Measurements from ENCODE around the gene TNFRSF1B. TPM values are rescaled to one million over a fixed set of nuclear protein-coding genes. Genes with fewer than 3 reads are reported as not detected.
A peak's percentile ranks its signal among the peaks of the same experiment; 100 is the strongest.
"Not testable (repeated sequence)": the region's sequence is repeated elsewhere in the genome, so short reads cannot be mapped to it uniquely, and the experiment has no call there.

The TNFRSF1B gene
- total RNA-seq, 1 donor from 2014 or later: 3.1 TPM

DNA sequence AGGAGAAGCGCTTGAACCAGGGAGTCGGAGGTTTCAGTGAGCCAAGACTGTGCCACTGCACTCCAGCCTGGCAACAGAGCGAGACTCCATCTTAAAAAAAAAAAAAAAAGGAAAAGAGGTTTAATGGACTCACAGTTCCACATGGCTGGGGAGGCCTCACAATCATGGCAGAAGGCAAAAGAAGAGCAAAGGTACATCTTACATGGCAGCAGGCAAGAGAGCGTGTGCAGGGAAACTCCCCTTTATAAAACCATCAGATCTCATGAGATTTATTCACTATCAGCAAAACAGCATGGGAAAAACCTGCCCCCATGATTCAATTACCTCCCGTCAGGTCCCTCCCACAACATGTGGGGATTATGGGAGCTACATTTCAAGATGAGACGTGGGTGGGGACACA, 57.3 kb downstream of the TNFRSF1B start:
- DNase-seq: not testable (repeated sequence)

DNA sequence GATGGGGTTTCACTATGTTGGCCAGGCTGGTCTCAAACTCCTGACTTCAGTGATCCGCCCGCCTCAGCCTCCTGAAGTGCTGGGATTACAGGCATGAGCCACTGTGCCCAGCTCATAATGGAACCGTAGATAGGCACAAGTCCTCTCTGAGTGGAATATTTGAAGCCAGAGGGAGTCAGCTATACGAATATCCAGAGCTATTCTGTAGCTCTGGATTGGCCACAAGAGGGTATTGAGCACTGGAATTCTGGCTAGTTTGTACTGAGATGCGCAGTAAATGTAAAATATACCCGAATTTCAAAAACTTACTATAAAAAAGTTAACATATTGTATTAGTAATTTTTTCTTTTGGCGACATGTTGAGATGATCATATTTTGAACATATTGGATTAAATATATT, 62.2 kb downstream of the TNFRSF1B start:
- DNase-seq: no peak

DNA sequence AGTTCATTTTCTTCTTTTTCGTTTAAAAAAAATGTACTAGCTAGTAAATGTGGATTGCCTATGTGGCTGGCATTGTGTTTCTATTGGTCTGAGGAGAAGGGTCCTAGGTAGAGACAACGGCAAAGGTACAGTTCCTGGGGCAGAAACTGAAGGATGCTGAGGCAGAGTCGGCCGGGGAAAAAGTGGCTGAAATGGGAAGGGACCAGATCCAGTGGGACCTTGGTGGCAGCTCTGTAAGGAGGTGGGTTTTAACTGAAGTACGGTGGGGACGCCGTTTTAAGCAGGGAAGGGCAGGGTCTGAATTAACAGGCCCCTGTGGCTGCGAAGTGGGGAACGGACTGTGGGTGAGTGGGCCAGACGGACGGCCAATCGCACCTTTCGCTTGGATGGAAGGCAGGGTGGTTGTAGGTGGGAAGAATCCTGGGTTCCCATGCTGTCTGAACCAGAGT, 62.6 kb downstream of the TNFRSF1B start:
- DNase-seq: no peak

DNA sequence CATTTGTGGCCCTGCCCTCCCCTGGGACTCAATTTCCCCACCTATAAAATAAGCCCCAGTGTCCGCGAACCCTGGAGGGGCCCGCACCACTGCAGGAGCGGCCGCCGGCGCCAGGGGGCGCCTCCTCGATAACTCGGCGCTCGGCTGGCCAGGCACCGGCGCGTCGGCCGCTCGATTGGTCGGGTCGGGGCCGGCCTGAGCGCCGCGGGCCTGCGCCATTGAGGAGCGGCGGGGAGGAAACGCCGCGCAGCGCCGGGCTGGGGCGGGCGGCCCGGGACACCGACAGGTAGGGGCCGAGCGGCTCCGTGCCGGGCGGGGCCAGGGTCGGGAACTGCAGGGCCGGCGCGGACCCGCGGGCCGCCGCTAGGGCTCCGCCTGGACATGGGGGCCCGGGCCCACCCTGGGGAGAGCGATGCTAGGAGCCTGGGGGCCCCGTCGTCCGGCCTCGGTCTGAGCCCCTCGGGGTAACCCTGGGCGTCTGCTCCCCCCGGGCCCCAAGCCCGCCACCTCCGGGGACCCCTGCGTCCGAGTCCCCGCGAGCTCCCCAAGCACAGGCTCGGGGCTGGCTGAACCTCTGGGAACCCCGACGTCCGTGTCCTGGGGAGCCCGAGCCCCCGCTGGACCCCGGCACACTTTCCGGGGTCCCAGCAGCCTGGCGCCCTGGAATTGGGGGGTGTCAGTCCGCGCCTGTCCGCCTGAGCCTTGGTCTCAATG, 63.2 kb downstream of the TNFRSF1B start, which contains the start of gene VPS13D:
TSS of gene VPS13D (plus strand) at position 196 of the 714 bp plus-strand sequence. CDS start 4,237 bp downstream, outside the sequence.
- peak; percentile 55 for DNase-seq

DNA sequence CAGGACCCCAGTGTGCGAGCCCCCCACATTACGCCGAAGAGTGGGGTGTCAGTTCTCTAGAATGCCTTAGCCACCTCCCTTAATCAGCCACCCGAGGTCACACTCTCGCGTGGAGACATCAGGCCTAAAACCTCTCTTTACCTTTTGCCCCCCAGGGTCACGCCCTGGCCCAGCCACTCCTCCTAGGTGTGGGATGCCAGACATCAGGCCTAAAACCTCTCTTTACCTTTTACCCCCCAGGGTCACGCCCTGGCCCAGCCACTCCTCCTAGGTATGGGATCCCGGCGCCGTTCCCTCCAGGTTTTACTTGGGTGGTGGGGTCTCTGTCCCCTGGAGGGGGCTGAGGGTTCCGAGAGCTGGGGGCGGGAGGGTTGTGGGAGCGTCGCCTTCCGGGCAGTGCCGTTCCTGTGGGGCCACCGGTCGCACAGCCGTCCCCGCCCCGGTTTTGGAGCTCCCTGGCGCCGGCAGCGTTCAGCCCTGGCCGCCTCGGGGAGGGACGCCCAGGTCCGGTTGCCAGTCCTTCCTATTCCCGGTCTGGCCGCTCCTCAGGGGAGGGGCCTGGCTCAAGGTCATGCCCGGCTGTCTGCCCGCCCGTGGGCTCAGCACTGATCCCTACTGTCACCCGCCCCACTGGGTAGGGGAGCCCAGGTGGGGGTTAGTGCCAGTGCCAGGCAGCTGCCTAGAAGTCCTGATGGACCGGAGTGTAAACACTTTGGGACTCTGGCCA, 63.9 kb downstream of the TNFRSF1B start:
- no peak for DNase-seq

DNA sequence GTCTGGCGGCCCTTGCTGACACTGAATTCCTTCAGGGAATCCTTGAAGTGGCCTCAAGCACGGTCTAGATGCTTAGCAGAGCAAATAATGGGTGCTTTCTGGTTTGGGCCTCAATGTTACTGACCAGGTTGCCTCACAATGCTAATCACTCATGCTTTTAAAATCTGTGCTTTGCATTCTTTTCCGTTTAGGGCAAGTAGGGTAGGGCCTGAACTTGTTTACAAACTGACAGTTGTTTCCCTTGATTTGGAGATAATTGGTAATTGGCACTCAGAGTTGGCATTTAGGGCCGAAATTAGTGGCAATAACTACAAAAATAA, 64.4 kb downstream of the TNFRSF1B start:
- DNase-seq: no peak

DNA sequence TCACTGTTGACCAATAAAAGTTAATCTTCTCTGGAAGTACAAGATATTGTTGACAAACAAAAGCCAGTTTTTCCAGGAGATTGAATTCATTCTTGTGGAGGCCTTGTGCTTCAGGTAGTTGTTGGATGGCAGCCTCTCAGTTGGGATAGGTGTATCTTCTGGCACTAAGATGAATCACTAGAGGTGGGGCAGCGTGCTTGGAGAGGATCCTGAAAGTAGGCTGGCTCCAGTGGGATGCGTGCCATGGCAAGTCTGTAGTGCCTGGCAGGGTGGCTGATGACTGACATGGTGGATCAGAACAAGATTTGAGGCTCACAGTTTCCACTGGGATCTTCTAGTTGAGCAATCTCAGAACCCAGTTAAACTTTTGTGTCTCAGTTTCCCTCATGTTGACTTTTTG, 65.4 kb downstream of the TNFRSF1B start:
- DNase-seq: no peak

DNA sequence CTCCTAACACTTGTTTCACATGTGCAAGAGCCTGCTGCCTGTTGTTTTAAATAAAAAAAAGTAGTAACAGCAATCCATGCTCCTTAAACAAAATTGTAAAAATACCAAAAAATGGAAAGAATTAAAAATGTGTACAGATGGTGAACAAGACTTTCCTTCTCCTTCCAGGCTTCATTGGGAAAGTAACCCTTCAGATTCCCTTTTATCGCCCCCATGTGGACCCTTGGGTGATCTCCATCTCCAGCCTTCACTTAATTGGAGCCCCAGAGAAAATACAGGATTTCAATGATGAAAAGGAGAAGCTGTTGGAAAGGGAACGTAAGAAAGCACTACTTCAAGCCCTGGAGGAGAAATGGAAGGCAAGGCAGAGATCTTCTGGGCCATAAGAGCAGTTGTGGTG, 77.3 kb downstream of the TNFRSF1B start:
- no peak for DNase-seq

DNA sequence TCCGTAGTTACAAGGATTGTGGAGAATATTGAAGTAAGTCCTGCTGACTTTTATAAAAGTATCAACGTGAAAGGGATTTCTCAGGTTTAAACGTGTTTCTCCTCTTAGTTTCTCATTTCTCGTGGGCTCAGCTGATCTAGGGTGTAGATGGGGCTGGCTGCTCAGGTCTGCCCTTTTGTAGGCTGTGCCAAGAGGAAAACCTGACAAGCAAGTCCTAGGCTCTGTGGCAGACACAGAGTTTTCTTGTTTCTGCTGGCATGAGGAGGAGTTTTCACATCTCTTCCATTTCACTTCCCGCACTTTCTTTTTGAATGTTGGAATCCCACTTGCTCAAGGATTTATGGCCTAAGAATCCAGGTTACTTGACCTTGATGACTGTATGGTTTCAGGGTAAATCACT, 77.8 kb downstream of the TNFRSF1B start:
- DNase-seq: no peak

DNA sequence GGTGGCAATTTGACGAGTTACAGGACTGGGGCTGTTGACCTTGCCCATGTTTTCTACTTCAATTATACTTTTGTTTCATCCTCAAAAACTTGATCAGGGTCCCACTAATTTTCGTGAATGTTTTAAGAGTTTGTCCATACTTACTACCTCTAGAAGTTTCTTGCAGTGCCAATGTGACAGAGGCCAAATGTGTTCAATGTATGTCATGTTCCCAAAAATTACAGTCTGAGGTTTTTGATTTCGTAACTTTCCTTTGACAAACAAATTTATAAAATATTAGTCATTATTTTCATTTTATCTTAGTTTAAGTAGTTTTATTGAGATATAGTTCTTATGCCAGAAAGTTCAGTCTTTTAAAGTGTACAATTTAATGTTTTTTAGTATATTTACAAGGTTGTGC, 78.3 kb downstream of the TNFRSF1B start:
- DNase-seq: no peak

DNA sequence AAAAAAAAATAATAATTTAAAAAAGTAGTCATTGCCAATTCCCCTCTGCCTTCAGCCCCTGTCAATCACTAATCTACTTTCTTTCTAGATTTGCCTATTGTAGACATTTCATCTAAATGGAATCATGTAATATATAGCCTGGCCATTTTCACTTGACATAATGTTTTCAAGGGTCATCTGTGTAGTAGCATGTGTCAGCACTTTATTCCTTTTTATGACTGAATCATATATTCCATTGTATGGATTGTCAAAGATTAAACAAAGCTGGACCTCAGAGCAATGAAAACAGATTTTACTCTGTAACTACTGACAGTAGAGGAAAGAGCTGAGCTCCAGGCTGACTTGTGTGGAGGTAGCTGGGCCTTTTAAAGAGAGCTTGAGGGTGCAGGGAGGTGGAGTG, 78.9 kb downstream of the TNFRSF1B start:
- DNase-seq: no peak

DNA sequence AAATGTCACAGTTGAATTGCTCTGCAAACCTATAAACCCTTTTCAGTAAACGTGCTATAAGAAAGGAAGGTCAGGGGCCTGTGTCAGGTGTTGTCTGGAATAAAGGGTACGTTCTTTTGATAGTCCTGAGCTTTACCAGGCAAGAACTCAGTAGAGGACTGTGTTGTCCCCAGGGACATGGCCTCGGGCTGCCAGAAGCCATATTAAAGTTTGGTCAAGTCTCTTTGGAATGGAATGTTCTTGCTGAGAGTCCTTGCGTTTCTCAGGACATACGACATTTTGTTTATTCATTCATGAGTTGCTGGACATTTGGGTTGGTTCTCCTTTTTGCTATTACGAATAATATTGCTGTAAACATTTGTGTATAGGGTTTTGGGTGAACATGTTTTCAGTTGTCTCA, 79.8 kb downstream of the TNFRSF1B start:
- DNase-seq: no peak

DNA sequence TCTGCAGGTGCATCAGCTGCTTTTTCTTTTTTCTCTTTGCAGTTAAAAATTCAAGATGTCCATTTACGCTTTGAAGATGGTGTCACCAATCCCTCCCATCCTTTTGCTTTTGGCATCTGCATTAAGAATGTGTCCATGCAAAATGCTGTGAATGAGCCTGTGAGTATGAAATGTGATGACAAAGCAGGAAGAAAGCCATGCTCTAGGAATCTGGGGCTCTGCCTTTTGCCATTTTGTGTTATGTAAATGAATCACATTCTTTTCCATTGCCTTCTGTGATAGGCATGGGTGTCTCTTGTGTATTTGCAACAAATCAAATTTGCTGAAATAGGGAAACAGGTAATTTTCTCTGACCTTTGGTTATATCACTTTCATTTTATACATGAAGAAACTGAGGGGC, 82.4 kb downstream of the TNFRSF1B start:
- DNase-seq: no peak

DNA sequence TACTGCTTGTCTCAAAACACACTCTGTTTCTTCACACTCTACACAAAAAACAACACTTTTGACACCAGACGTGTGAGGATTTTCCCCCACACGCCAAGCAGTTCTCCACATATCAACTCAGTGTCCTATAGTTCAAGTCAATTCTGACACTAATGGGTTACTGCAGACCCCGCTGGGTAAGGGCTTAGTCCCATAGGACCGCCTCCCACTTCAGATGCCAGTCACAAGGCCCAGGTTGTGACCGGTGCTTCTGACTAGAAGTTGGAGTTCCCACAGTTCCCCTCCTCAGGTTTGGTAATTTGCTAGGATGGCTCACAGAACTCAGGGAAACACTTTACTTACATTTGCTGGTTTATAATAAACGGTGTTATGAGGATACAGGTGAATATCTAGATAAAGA, 83.0 kb downstream of the TNFRSF1B start:
- no peak for DNase-seq

DNA sequence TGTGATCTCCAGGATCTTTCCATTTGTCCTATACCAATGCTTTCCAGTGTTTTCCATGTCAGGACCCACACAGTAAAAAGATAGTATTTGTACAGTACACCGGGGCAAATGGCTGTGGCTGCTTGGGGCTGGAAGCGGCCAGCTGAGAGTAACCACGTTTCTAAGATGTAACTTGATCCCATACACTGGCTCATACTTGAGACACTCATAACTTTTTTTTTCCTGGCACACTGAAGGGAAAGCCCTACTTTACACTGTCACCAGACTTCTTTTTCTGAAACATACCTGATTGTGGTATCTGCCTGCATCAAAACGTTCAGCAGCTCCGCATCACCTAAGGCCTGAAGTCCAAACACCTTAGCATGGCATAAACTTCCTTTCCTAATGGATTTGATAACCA, 84.7 kb downstream of the TNFRSF1B start:
- DNase-seq: no peak

DNA sequence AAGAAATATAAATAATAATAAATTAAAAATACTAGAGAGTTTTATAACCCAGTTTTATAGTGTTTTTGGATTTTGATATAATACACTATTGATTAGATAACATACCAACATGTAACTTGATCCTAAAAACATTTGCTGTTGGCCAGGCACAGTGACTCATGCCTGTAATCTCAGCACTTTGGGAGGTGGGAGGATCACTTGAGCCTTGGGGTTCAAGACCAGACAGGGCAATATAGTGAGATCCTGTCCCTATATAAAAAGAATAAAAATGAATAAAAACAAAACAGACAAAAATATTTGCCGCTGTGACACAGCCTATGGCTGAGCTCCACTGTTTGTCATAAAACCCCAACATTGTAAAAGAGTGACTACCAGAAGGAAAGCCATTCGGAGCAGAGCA, 89.1 kb downstream of the TNFRSF1B start:
- no peak for DNase-seq

DNA sequence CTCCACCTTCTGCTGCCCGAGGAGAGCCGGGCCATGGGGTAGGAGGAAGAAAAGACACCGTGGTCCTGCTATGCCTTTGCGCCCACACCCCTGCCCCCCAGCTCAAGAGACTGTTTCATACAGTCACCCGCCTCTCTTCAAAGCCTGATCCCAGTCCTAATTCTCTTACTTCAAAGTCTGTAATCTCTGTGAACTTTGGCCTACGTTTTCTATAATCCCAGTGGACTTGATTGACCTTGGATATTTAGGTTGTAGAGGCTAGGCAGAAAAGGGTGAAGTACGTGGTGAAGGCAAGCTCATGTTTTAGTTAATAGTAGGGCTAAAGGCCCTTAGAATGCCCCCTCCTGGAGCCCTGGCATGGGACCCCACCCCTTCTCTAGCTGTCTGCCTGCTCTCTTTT, 91.5 kb downstream of the TNFRSF1B start:
- no peak for DNase-seq

Small RNAs within 50 kb of the gene (small RNA-seq; reads per million reads assigned to genes)
- not detected for gene MIR4632
- gene RF00156: not detected

Other genes starting within 250 kb of the TNFRSF1B start
- 18.6 TPM for gene KIAA2013, start 240.6 kb upstream of the TNFRSF1B start, total RNA-seq
- gene PLOD1, start 232.3 kb upstream of the TNFRSF1B start, total RNA-seq: 23.9 TPM
- gene MFN2, start 186.5 kb upstream of the TNFRSF1B start, total RNA-seq: 35.1 TPM
- gene MIIP, start 147.5 kb upstream of the TNFRSF1B start, total RNA-seq: 29.0 TPM
- gene TNFRSF8, start 103.7 kb upstream of the TNFRSF1B start, total RNA-seq: not detected
- 42.0 TPM for gene VPS13D, start 63.0 kb downstream of the TNFRSF1B start, total RNA-seq

Measured in occipital lobe (tissue), 3 donors.